Measurements from ENCODE around the gene MBD6.

Gene MBD6

GRCh38 chr12:57522011-57522886, at the start of gene MBD6:
TSS of gene MBD6 (plus strand) at chr12:57522824. CDS start at chr12:57524304, 1,480 bp downstream.
- DNase-seq, result peak; percentile 96

- no peak for DNase-seq
These were observed 49.2 kb upstream of the MBD6 start for GRCh38 chr12:57473392-57473791.

- DNase-seq, result no peak
These were observed 48.7 kb upstream of the MBD6 start for GRCh38 chr12:57473886-57474285.

GRCh38 chr12:57474430-57474829, 48.2 kb upstream of the MBD6 start:
- DNase-seq, result no peak

- DNase-seq, result no peak
These were observed 47.8 kb upstream of the MBD6 start for GRCh38 chr12:57474862-57475261.

GRCh38 chr12:57475271-57476161, 47.1 kb upstream of the MBD6 start:
- peak; percentile 73 for DNase-seq

GRCh38 chr12:57476162-57476992, 46.2 kb upstream of the MBD6 start:
- peak; percentile 20 for DNase-seq

GRCh38 chr12:57476993-57477709, 45.5 kb upstream of the MBD6 start:
- no peak for DNase-seq

GRCh38 chr12:57477710-57478681, 44.6 kb upstream of the MBD6 start:
- DNase-seq, result no peak

- DNase-seq, result no peak
These were observed 43.6 kb upstream of the MBD6 start for GRCh38 chr12:57479043-57479375.

- no peak for DNase-seq
These were observed 43.1 kb upstream of the MBD6 start, which contains the start of gene ARHGAP9 for GRCh38 chr12:57479376-57480115. TSS of gene ARHGAP9 (minus strand) at chr12:57479866. CDS start at chr12:57479406, 460 bp downstream.

GRCh38 chr12:57481671-57482070, 41.0 kb upstream of the MBD6 start:
- no peak for DNase-seq

GRCh38 chr12:57483466-57483865, 39.2 kb upstream of the MBD6 start:
- peak; percentile 10 for DNase-seq

GRCh38 chr12:57485695-57486094, 36.9 kb upstream of the MBD6 start:
- DNase-seq, result no peak

GRCh38 chr12:57487055-57487596, 35.5 kb upstream of the MBD6 start:
- no peak for DNase-seq

GRCh38 chr12:57487597-57488401, 34.8 kb upstream of the MBD6 start, which contains the start of gene MARS1:
TSS of gene MARS1 (plus strand) at chr12:57488068. CDS start at chr12:57488091, 23 bp downstream.
- DNase-seq, result peak; percentile 98

GRCh38 chr12:57488402-57489156, 34.0 kb upstream of the MBD6 start:
- DNase-seq, result peak; percentile 39

GRCh38 chr12:57489157-57489641, 33.4 kb upstream of the MBD6 start:
- no peak for DNase-seq
